ENCODE data around the gene ICAM4.

Gene ICAM4

GRCh38 chr19:10290357-10290875 is 3.7 kb downstream of the ICAM4 start:
- no peak overlapping the region for H2AFZ ChIP-seq (ENCODE audit: low read depth, low read length)
- peak overlapping the region; percentile 50 for H3K4me3 ChIP-seq (ENCODE audit: low read length)
- peaks cover 41% of the 10 kb centered on the region for H3K27me3 ChIP-seq (ENCODE audit: insufficient read depth, low read length)

GRCh38 chr19:10290876-10291553 is 4.3 kb downstream of the ICAM4 start:
- Histone ChIP-seq H3K36me3 (ENCODE audit: insufficient read depth, low read length) (no peaks in the 10 kb centered on the region), H3K4me3 (ENCODE audit: low read length) (peak overlapping the region; percentile 50), H3K27me3 (ENCODE audit: insufficient read depth, low read length) (peaks cover 47% of the 10 kb centered on the region), H2AFZ (ENCODE audit: low read depth, low read length) (peak overlapping the region; percentile 65), H3K9me3 (ENCODE audit: low read length) (peaks cover 5% of the 10 kb centered on the region), H3K4me1 (ENCODE audit: insufficient read depth, low read length) (peaks cover 31% of the 10 kb centered on the region)

More at GRCh38 chr19:10290357-10290875, 3.7 kb downstream of the ICAM4 start:
- Histone ChIP-seq H3K36me3 (ENCODE audit: insufficient read depth, low read length) (peaks cover 4% of the 10 kb centered on the region), H3K9me3 (ENCODE audit: low read length) (peaks cover 5% of the 10 kb centered on the region), H3K4me1 (ENCODE audit: insufficient read depth, low read length) (peaks cover 30% of the 10 kb centered on the region)

- Histone ChIP-seq H3K9me3 (ENCODE audit: low read length) (peaks cover 5% of the 10 kb centered on the region), H3K27me3 (ENCODE audit: insufficient read depth, low read length) (peaks cover 49% of the 10 kb centered on the region), H3K4me1 (ENCODE audit: insufficient read depth, low read length) (peaks cover 36% of the 10 kb centered on the region), H2AFZ (ENCODE audit: low read depth, low read length) (peak overlapping the region; percentile 65), H3K36me3 (ENCODE audit: insufficient read depth, low read length) (no peaks in the 10 kb centered on the region), H3K4me3 (ENCODE audit: low read length) (peak overlapping the region; percentile 50)
Observed at GRCh38 chr19:10291554-10292205, 4.9 kb downstream of the ICAM4 start.

GRCh38 chr19:10292206-10292788 is 5.5 kb downstream of the ICAM4 start:
- peaks cover 5% of the 10 kb centered on the region for H3K9me3 ChIP-seq (ENCODE audit: low read length)
- H3K4me3 ChIP-seq (ENCODE audit: low read length): peak overlapping the region; percentile 50
- H3K27me3 ChIP-seq (ENCODE audit: insufficient read depth, low read length): peaks cover 49% of the 10 kb centered on the region

GRCh38 chr19:10292789-10293636 is 6.3 kb downstream of the ICAM4 start:
- Histone ChIP-seq H3K9me3 (ENCODE audit: low read length) (peaks cover 5% of the 10 kb centered on the region), H3K36me3 (ENCODE audit: insufficient read depth, low read length) (no peaks in the 10 kb centered on the region), H3K4me1 (ENCODE audit: insufficient read depth, low read length) (peaks cover 36% of the 10 kb centered on the region), H3K27me3 (ENCODE audit: insufficient read depth, low read length) (peaks cover 49% of the 10 kb centered on the region), H3K4me3 (ENCODE audit: low read length) (peak overlapping the region; percentile 50), H2AFZ (ENCODE audit: low read depth, low read length) (peak overlapping the region; percentile 65)

More at GRCh38 chr19:10292206-10292788, 5.5 kb downstream of the ICAM4 start:
- Histone ChIP-seq H2AFZ (ENCODE audit: low read depth, low read length) (peak overlapping the region; percentile 65), H3K36me3 (ENCODE audit: insufficient read depth, low read length) (no peaks in the 10 kb centered on the region), H3K4me1 (ENCODE audit: insufficient read depth, low read length) (peaks cover 36% of the 10 kb centered on the region)

GRCh38 chr19:10293637-10294367 is 7.0 kb downstream of the ICAM4 start:
- Histone ChIP-seq H3K4me3 (ENCODE audit: low read length) (no peak overlapping the region), H3K4me1 (ENCODE audit: insufficient read depth, low read length) (peaks cover 35% of the 10 kb centered on the region), H3K36me3 (ENCODE audit: insufficient read depth, low read length) (no peaks in the 10 kb centered on the region), H3K27me3 (ENCODE audit: insufficient read depth, low read length) (peaks cover 49% of the 10 kb centered on the region), H3K9me3 (ENCODE audit: low read length) (peaks cover 5% of the 10 kb centered on the region), H2AFZ (ENCODE audit: low read depth, low read length) (no peak overlapping the region)

- H3K9me3 ChIP-seq (ENCODE audit: low read length): peaks cover 5% of the 10 kb centered on the region
- no peak overlapping the region for H3K4me3 ChIP-seq (ENCODE audit: low read length)
- peaks cover 49% of the 10 kb centered on the region for H3K27me3 ChIP-seq (ENCODE audit: insufficient read depth, low read length)
Observed at GRCh38 chr19:10294368-10294697, 7.6 kb downstream of the ICAM4 start.

GRCh38 chr19:10295305-10295846 is 8.6 kb downstream of the ICAM4 start:
- H3K9me3 ChIP-seq (ENCODE audit: low read length): peaks cover 5% of the 10 kb centered on the region
- no peak overlapping the region for H2AFZ ChIP-seq (ENCODE audit: low read depth, low read length)
- peaks cover 41% of the 10 kb centered on the region for H3K27me3 ChIP-seq (ENCODE audit: insufficient read depth, low read length)
- no peaks in the 10 kb centered on the region for H3K36me3 ChIP-seq (ENCODE audit: insufficient read depth, low read length)
- peaks cover 22% of the 10 kb centered on the region for H3K4me1 ChIP-seq (ENCODE audit: insufficient read depth, low read length)
- H3K4me3 ChIP-seq (ENCODE audit: low read length): no peak overlapping the region

More at GRCh38 chr19:10294368-10294697, 7.6 kb downstream of the ICAM4 start:
- Histone ChIP-seq H3K4me1 (ENCODE audit: insufficient read depth, low read length) (peaks cover 30% of the 10 kb centered on the region), H3K36me3 (ENCODE audit: insufficient read depth, low read length) (no peaks in the 10 kb centered on the region), H2AFZ (ENCODE audit: low read depth, low read length) (no peak overlapping the region)

- Histone ChIP-seq H3K27me3 (ENCODE audit: insufficient read depth, low read length) (peaks cover 35% of the 10 kb centered on the region), H3K36me3 (ENCODE audit: insufficient read depth, low read length) (no peaks in the 10 kb centered on the region), H3K9me3 (ENCODE audit: low read length) (peaks cover 5% of the 10 kb centered on the region), H2AFZ (ENCODE audit: low read depth, low read length) (peak overlapping the region; percentile 32), H3K4me3 (ENCODE audit: low read length) (peak overlapping the region; percentile 1), H3K4me1 (ENCODE audit: insufficient read depth, low read length) (peaks cover 15% of the 10 kb centered on the region)
Observed at GRCh38 chr19:10295847-10296591, 9.3 kb downstream of the ICAM4 start.

- Histone ChIP-seq H3K4me1 (ENCODE audit: insufficient read depth, low read length) (peaks cover 7% of the 10 kb centered on the region), H2AFZ (ENCODE audit: low read depth, low read length) (no peak overlapping the region), H3K36me3 (ENCODE audit: insufficient read depth, low read length) (no peaks in the 10 kb centered on the region), H3K27me3 (ENCODE audit: insufficient read depth, low read length) (peaks cover 13% of the 10 kb centered on the region), H3K4me3 (ENCODE audit: low read length) (no peak overlapping the region), H3K9me3 (ENCODE audit: low read length) (no peaks in the 10 kb centered on the region)
Observed at GRCh38 chr19:10299545-10300458, 13.0 kb downstream of the ICAM4 start.

Measured in neuron (in vitro differentiated cells).